ENCODE data around the gene WDR64.
"Not testable (repeated sequence)": the region's sequence is repeated elsewhere in the genome, so short reads cannot be mapped to it uniquely, and the experiment has no call there.

The WDR64 gene

DNA sequence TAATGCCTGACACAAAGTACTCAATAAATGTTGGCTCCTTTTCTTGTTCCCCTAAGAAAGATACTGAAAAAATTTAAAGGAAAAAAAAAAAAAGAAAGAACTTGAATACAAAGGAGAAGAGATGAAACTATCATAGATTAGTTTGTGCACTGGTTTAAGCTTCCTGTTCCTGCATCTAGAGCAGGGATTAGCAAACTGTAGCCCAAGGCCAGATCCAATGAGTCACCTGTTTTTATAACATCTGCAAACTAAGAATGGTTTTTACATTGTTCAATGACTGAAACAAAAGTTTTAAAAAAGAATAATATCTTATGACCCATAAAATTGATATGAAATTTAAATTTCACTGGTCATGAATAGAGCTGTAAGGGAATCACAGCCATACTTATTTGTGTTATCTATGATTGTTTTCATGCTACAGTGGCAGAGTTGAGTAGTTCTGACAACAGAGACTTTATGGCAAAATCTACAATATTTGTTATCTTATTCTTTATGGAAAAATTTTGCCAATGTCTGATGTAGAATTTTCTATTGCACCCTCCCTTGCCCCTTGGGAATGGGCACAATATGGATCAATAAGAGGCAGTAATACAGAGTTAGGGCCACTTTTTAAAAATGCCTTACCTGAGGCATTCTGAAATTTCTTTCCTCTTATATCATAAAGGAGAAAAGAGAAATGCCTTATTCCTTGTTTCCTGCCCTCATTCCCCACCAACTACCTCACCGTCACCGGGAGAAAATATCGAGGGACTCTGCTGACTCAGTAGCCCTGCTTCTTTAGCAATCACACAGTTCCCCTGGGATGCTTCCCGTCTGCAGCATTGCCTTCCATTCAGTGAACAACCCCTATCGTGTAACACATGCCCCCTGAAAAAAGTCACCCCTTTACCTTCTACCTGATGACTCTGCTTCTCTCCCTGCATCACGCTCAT, 50.6 kb downstream of the WDR64 start:
- no peak for DNase-seq

DNA sequence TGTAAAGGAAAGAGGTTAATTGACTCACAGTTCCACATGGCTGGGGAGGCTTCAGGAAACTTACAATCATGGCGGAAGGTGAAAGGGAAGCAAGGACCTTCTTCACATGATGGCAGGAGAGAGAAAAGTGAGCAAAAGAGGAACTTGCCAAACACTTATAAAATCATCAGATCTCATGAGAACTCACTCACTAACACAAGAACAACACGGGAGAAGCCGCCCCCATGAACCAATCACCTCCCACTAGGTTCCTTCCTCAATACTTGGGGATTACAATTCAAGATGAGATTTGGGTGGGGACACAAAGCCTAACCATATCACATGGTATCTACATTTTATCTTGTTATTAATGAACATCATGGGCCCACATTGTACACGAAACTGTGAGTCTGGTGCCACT, 51.7 kb downstream of the WDR64 start:
- DNase-seq = not testable (repeated sequence)

GRCh38 chr1:241706257-241706656, 54.2 kb downstream of the WDR64 start:
- no peak for DNase-seq

DNA sequence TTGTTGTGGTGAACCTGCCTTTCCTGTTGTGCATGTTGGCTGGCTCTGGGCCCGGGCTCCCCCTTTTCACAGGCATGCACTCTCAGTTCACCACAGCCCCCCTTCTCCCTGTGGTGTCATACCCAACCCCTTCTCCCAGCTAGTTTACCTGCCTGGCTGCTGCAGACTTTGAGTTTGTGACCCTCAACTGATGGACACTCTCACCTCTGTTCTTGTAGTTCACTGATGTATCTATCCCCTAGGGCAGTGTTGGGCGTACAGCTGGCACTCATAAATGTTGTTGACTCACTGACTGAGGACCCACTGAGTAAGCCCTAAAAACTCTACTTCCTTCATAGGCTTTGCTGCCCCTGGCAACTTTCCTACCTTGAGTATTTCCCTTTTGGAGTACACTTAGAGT, 54.9 kb downstream of the WDR64 start:
- DNase-seq = no peak

DNA sequence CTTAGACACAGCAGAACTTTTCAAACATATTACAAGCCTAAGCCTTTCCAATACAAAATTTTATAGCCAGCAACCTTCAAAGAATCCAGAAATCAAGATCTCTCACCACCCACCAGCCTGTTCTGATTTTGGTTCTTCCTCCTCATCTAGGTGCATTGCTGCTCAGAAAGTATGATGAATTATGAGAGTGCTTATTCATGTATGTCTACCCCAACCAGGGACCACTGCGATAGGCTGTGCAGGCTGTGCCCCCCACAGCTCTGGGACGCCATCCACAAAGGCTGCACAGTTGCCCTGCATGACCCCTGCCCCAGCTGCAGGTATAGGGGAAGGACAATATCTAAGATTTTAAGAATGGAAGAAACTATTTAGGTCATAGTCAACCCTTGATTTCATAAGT, 55.4 kb downstream of the WDR64 start:
- DNase-seq = no peak

- no peak for DNase-seq
Measured at GRCh38 chr1:241711326-241711725, 59.2 kb downstream of the WDR64 start.

DNA sequence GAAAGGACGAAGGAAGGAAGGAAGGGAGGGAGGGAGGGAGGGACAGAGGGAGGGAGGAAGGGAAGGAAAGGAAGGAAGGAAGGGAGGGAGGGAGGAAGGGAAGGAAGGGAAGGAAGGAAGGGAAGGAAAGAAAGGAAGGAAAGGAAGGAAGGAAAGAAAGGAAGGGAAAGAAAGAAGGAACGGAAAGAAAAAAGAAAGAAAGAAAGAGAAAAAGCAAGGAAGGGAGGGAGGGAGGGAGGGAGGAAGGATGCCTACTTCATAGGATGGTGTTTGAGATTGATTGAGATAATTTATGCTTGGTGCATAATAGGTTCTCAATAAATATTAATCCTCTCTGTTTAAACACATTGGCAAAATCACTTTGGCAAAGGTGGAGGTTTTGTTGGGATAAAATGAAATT, 61.2 kb downstream of the WDR64 start:
- DNase-seq = no peak

- DNase-seq = no peak
Measured at GRCh38 chr1:241714321-241715218, 62.5 kb downstream of the WDR64 start.

DNA sequence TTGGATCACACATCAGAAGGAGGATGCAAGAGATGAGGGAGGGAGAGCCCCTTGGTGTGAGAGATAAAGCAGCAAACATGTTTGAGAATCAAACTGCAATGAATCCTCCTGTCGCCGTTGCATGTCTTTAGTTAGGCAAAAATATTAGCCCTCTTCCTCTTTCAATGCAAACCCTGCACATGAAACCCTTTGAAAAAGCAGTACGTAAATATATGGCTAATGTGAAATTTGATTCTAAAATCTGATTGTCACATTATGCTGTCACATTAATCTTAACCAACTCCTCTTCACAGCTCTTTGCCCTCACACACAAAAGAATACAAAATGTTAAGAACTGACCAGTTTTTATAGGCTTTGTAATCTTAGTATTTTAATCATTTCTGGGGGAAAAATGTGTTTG, 63.4 kb downstream of the WDR64 start:
- no peak for DNase-seq

DNA sequence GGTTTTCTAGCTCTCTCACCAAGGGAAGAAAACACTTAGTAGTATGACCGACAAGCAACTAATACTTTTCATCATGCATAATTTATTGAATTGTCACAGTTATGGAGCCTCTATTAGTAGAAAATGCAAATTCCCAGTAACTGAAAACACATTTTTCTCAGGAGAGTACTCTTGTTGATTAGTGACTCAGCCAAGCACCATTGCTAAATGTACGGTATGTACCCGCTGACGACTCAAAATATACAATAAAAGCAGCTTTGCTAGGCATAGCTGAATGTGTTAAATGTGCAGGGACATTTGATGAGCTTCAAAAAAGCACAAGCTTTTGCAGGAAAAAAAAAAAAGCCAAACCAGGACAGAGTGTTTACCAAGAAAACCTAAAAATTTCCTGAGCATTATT, 63.9 kb downstream of the WDR64 start:
- no peak for DNase-seq

DNA sequence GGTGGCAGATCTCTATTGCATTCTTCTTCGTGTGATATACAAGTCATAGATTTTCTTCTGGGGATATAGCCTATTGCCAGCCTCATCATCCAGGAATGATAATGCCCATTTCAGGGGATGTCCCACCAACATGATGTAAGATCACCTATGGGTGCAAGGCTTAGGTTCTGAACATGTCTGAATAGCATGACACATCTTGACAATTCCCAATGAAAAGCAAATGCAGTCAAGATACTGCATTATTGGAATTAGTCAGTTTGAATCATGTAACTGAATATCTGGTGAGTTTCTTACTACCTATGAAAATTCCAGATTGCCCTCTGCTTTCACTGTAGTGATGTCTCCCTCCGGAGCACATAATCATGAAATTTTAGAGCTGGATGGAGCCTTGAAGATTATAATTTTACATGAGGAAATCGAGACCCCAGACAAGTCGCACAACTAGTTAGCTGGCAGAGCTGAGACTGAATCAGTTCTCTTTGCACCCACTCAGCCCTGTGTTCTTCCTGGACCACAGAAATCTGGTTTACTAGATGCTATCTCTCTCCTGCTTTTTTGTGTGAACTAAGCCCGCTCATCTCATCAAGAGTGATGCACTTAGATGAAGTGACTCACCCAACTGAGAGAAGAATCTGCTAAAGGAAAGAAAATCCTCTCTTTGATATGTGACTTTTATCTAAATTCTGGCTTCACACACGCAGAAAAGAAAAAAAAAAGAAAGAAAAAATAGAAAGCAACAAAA, 65.0 kb downstream of the WDR64 start:
- DNase-seq = no peak

- no peak for DNase-seq
Measured at GRCh38 chr1:241717975-241718374, 65.9 kb downstream of the WDR64 start.

DNA sequence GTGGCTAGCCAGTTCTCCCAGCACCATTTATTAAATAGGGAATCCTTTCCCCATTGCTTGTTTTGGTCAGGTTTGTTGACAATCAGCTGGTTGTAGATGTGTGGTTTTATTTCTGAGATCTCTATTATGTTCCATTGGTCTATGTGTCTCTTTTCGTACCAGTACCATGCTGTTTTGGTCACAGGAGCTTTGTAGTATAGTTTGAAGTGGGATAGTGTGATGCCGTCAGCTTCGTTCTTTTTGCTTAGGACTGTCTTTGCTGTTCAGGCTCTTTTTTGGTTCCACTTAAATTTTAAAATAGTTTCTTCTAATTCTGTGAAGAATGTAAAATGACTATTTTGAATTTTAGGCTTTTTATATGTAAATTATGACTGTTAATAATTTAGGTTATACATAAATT, 68.9 kb downstream of the WDR64 start:
- DNase-seq = no peak

DNA sequence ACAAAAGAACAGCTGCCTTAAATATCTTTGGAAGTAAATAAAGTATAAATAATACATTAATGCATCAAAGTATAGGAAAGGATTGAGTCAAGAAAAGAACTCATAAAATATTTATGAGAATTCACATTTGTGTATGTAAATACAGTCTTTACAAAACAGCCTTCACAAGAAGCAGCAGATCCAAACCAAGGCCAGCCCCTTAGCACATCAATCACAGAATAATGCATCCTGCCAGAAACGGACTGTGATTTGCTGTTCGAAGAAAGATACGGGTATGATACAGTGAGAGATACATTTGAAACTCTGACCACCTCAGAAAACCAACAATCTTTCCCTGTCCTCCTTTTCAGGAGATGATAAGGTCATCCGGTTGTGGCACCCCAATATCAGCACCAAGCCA, 70.9 kb downstream of the WDR64 start:
- DNase-seq = no peak

DNA sequence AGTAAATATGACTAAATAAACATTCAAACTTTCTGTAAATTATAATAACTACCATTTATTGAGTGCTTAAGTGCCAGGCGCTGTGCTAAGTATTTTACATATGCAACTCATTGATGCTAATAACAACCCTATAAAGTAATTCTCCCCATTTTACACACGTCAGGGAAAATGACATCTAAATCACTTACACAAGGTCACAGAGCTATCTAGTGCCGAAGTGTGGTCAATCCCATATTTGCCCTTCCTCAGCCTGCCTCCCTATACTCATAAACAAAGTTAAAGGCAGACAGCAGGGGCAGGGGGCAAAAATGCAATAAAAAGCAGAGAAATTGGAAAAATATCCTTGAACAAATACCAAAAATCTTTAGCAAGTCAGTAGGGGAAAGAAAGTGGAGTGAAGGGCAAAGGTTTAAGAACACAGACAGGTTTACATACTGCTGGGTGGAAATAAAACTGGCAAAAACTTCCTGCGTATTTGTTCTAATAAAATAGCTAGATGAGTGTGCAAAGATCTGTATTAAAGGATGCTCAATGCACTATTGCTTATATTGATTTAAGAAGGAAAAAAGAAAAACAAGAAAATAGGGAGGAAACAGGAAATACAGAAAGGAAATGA, 72.8 kb downstream of the WDR64 start:
- no peak for DNase-seq

DNA sequence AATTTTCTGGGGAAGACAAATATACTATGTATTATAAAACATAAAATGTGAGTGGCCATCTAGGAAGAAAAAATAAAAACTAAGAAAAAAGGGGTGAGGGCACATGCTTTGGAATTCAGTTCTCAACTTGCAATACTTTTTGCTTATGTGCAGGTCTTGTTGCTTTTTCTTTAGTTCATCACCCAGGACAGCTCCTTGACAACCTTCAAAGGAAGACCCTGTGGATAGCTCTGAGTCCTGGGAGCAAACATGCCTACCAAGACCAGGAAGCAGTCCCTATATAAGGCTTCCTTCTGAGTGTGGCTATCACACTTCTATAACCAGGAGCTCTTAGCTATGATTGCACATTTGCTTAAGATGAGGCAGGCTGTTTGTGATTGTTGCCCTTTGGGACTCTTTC, 78.0 kb downstream of the WDR64 start:
- no peak for DNase-seq

DNA sequence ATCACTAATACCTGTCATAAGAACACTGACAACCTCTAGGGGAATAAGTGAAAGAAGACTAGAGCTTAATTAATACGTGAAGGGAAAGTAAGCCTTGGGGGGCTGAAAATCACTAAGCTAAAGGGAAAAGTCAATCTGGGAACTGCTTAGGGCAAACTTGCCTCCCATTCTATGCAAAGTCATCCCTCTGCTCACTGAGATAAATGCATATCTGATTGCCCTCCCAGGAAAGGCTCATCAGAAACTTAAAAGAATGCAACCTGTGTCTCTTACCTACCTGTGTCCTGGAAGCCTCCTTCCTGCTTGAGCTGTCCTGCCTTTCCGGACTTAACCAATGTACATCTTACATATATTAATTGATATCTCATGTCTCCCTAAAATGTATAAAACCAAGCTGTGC, 81.8 kb downstream of the WDR64 start:
- no peak for DNase-seq

- DNase-seq = no peak
Measured at GRCh38 chr1:241734533-241734932, 82.5 kb downstream of the WDR64 start.

GRCh38 chr1:241735493-241735926, 83.4 kb downstream of the WDR64 start:
- not testable (repeated sequence) for DNase-seq

DNA sequence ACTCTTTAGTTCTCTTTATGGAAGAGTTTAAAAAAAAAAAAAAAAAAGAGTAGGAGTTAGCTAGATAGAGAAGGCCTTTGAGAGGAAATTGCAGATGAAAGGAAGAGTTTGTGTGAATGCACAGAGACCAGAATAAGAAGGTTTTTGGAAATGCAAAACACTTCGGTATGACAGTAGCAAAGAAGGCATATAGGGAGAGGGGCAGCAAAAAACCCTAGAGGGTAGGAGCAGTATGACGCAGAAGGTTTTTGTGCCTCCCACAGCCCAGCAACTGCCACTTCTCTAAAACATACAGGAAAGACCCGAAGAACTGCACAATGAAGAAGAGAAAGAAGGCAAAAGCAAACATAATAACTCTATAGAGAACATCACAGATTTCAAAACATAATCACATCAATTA, 84.3 kb downstream of the WDR64 start:
- no peak for DNase-seq

- DNase-seq = no peak
Measured at GRCh38 chr1:241738284-241739078, 86.4 kb downstream of the WDR64 start.

- no peak for DNase-seq
Measured at GRCh38 chr1:241742084-241742483, 90.0 kb downstream of the WDR64 start.

All from right forelimb (tissue), 1 donor.